Activated CD8-positive, alpha-beta T cell treated with anti-CD3 and anti-CD28 coated beads, Interleukin-2, amount 10 ng/mL, durations not matched to agents 7 days and 5 days (primary cell): ENCODE measurements around the gene ZDHHC17. TPM values are rescaled to one million over a fixed set of nuclear protein-coding genes. Genes with fewer than 3 reads are reported as not detected.

Experiments
- ATAC-seq: fragments of 150-1000 bp; cut with Tn5 transposase; one replicate; pipeline ENCODE4 v1.10.0; 2021; ENCODE audit warnings: moderate library complexity
- CTCF ChIA-PET: fragments of 350-600 bp; sonication (Branson Sonifier 250); formaldehyde crosslinking; loops from one replicate; lab custom pipeline; 2021; ENCODE audit warnings: antibody characterized with exemption; lab: Charles Lee
- POLR2A ChIA-PET: fragments of 350-600 bp; sonication (Branson Sonifier 250); formaldehyde crosslinking; loops from one replicate; lab custom pipeline; 2021; ENCODE audit warnings: antibody characterized with exemption; lab: Charles Lee
- DNase-seq: peaks from one replicate; pipeline ENCODE4 v3.0.0-alpha.2; 2020
- H3K27ac Mint-ChIP-seq: one replicate; pipeline ENCODE4 v1.8.0; 2021; ENCODE audit warnings: mild to moderate bottlenecking, mixed read lengths
- H3K27me3 Mint-ChIP-seq: one replicate; pipeline ENCODE4 v1.8.0; 2021; ENCODE audit warnings: low read depth, mixed read lengths
- H3K36me3 Mint-ChIP-seq: one replicate; pipeline ENCODE4 v1.8.0; 2021; ENCODE audit warnings: low read depth, mixed read lengths
- H3K4me1 Mint-ChIP-seq: one replicate; pipeline ENCODE4 v1.8.0; 2021; ENCODE audit warnings: low read depth, mixed read lengths
- H3K4me3 Mint-ChIP-seq: one replicate; pipeline ENCODE4 v1.8.0; 2021; ENCODE audit warnings: mild to moderate bottlenecking, mixed read lengths
- H3K9me3 Mint-ChIP-seq: one replicate; pipeline ENCODE4 v1.8.0; 2022; ENCODE audit warnings: mixed read lengths; ENCODE audit not compliant: insufficient read depth
- total RNA-seq, 2 experiments: library from RNA; stranded (reverse); gene quantifications; one replicate each; pipeline ENCODE4 v1.2.3, GENCODE V29; 2021

The ZDHHC17 gene
- total RNA-seq, 2 experiments from 2014 or later = 26.6 to 28.1 TPM

DNA sequence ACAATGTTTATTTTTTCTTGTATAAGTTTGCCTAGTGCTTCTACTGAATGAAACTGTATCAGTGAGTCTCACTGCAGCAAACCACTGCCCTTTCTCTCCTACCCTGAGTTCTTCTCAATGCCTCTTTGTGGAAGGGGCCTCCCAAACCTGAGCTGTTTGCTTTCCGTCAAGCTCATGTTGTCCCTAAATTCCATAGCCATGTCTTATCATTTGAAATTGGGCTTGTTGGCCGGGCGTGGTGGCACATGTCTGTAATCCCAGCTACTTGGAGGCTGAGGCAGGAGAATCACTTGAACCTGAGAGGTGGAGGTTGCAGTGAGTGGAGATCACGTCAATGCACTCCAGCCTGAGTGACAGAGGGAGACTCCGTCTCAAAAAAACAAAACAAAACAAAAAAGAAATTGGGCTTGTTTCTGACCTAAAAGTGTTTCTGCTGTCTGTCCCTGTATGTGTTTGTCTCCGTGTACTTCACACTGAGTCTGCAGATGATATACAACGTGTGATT is 116.7 kb downstream of the ZDHHC17 start:
- Mint-ChIP-seq H3K27me3 (peaks cover 49% of the 10 kb centered on the region), H3K9me3 (no peaks in the 10 kb centered on the region), H3K36me3 (no peaks in the 10 kb centered on the region), H3K4me3 (no peak overlapping the region), H3K27ac (no peak overlapping the region), H3K4me1 (peaks cover 12% of the 10 kb centered on the region)
- POLR2A ChIA-PET = no interaction called here
- CTCF ChIA-PET = no interaction called here
- no peak for ATAC-seq
- DNase-seq = no peak

- Mint-ChIP-seq H3K36me3 (no peaks in the 10 kb centered on the region), H3K9me3 (no peaks in the 10 kb centered on the region), H3K27me3 (peaks cover 47% of the 10 kb centered on the region), H3K4me1 (peaks cover 12% of the 10 kb centered on the region), H3K4me3 (no peak overlapping the region), H3K27ac (no peak overlapping the region)
- ChIA-PET CTCF (no interaction called here), POLR2A (no interaction called here)
- DNase-seq (no peak), ATAC-seq (no peak)
Measured at GRCh38 chr12:76881142-76881541, 117.2 kb downstream of the ZDHHC17 start.

DNA sequence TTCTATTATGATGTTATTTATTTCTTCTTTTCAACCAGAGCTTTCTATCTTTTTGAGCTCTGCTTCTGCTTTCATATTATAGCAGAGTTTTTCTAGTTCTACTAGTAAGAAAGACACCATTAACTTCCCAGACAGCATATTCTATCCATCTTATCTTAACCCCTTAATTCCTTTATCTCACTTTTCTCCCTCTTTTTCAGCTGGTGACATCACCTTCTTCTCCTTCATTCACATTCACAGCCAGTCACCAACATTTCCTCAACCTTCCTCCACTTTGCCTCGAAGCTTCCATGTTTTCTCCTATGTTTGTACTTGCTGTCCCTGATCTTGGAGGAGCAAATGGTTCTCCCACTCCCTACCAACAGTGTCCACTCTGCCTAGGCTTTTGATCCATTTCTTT is 118.5 kb downstream of the ZDHHC17 start:
- H3K4me1 Mint-ChIP-seq = peaks cover 12% of the 10 kb centered on the region
- H3K9me3 Mint-ChIP-seq = no peaks in the 10 kb centered on the region
- CTCF ChIA-PET = no interaction called here
- no peak overlapping the region for H3K4me3 Mint-ChIP-seq
- peaks cover 38% of the 10 kb centered on the region for H3K27me3 Mint-ChIP-seq
- DNase-seq = no peak
- H3K36me3 Mint-ChIP-seq = no peaks in the 10 kb centered on the region
- no peak for ATAC-seq
- POLR2A ChIA-PET = no interaction called here
- no peak overlapping the region for H3K27ac Mint-ChIP-seq

DNA sequence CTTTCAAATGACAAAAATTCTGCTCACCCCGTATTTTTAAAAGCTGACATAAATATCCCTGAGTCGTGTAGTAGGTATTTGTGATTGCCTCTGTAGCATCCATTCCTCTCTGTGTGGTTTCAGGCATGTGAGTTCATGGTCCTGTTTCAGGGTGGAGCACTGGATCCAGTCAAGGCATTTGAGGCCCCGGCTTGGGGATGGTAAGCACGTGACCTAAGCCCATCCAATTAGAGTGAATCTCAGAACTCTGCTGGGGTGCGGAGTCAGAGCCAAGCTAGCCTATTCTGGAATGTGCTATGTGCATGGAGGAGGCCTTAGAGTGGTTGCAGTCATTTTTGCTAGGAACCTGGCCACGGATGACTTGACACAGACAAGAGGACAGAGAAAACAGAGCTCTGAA is 119.2 kb downstream of the ZDHHC17 start:
- H3K27me3 Mint-ChIP-seq = peaks cover 34% of the 10 kb centered on the region
- no peak overlapping the region for H3K27ac Mint-ChIP-seq
- H3K4me3 Mint-ChIP-seq = no peak overlapping the region
- no peaks in the 10 kb centered on the region for H3K9me3 Mint-ChIP-seq
- H3K4me1 Mint-ChIP-seq = peaks cover 8% of the 10 kb centered on the region
- ChIA-PET CTCF (no interaction called here), POLR2A (no interaction called here)
- ATAC-seq = no peak
- no peaks in the 10 kb centered on the region for H3K36me3 Mint-ChIP-seq
- no peak for DNase-seq

DNA sequence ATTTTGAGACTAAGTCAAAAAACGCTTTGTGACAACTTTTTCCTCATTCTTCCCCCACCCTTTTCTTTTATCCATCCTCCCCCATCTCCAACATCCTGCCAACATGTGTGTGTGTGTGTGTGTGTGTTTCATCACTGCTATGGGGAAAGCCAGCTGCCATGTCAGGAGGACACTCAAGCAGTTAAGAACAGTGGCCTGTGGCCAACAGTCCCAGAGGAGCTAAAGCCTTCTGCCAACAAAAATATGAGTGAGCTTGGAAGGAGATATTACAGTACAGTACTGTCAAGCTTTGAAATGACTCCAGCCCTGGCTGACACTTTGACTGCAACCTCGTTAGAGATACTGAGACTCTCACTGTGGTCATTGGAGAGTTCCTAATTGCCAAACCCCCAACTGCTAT is 119.9 kb downstream of the ZDHHC17 start:
- no peak overlapping the region for H3K27ac Mint-ChIP-seq
- ChIA-PET CTCF (no interaction called here), POLR2A (no interaction called here)
- H3K4me1 Mint-ChIP-seq = peaks cover 5% of the 10 kb centered on the region
- H3K9me3 Mint-ChIP-seq = no peaks in the 10 kb centered on the region
- ATAC-seq (no peak), DNase-seq (no peak)
- H3K27me3 Mint-ChIP-seq = peaks cover 32% of the 10 kb centered on the region
- H3K4me3 Mint-ChIP-seq = no peak overlapping the region
- no peaks in the 10 kb centered on the region for H3K36me3 Mint-ChIP-seq

GRCh38 chr12:76888775-76889174 is 124.9 kb downstream of the ZDHHC17 start:
- no peaks in the 10 kb centered on the region for H3K36me3 Mint-ChIP-seq
- no peaks in the 10 kb centered on the region for H3K9me3 Mint-ChIP-seq
- no peak overlapping the region for H3K4me3 Mint-ChIP-seq
- H3K27me3 Mint-ChIP-seq = peaks cover under 1% of the 10 kb centered on the region
- DNase-seq (no peak), ATAC-seq (no peak)
- POLR2A ChIA-PET = no interaction called here
- CTCF ChIA-PET = no interaction called here
- peaks cover 8% of the 10 kb centered on the region for H3K4me1 Mint-ChIP-seq
- no peak overlapping the region for H3K27ac Mint-ChIP-seq

DNA sequence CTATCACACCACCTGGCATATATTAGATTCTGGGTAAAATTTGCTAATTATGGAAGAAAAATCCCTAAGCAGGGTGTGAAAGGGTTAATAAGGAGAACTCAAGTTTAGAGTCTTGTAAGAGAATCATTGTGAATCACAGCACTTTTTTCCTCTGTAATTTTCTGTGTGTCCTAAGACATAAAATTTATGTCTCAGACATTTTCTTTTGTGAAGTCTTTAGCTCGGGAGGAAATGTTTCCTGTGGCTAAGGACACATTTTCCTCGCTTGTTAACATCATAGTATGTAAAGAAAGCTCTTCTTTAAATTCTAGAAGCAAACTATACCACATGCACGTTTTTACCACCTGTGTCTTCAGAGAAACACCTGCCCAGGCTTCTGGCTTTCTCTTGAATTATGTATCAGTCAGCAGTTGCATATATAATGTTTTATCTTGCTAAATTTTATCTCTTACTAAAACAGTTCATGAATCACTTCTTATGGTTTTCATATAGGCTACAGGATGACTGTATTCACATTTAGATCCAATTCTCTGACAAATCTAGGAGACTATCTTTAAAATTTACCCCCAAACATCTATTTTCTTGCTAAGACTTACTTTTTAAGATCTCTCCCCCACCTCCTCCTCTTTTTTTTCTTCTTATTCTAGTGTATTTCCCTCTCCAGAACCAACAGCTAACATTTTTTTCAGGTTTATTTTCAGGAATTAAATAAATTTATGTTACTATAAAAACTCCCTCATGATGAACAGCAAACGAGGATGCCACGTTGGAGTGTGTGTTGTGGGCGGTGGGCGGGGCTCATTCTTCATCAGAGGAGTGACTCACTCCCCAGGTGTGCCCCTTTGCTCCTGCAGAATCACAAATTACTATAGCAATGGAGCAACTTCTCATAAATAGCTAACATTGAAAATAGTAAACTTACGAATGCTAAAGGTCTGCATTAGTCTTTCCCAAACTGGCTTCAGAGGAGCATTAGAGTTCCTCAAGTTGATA is 126.5 kb downstream of the ZDHHC17 start:
- ChIA-PET CTCF (no interaction called here), POLR2A (no interaction called here)
- DNase-seq = no peak
- no peaks in the 10 kb centered on the region for H3K27me3 Mint-ChIP-seq
- ATAC-seq = no peak
- H3K4me3 Mint-ChIP-seq = no peak overlapping the region
- peaks cover 8% of the 10 kb centered on the region for H3K4me1 Mint-ChIP-seq
- no peak overlapping the region for H3K27ac Mint-ChIP-seq
- H3K36me3 Mint-ChIP-seq = no peaks in the 10 kb centered on the region
- peaks cover 3% of the 10 kb centered on the region for H3K9me3 Mint-ChIP-seq

DNA sequence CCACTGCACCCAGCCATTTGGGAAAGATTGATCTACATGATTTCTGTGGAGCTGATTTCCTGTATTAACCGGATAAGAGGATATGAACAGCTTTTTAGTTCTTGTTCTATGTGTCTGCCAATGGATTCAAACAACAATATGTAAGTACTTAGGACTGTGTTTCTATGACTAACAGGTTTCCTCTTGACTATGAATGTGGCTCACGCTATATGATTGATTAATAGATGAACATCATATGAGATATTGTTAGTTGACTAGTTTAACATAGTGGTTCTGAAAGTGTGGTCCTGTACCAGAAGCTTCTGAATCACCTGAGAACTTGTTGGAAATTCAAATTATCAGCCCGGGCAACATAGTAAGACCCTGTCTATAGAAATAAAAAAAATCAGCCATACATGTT is 127.7 kb downstream of the ZDHHC17 start:
- DNase-seq (no peak), ATAC-seq (no peak)
- no peak overlapping the region for H3K4me3 Mint-ChIP-seq
- no peak overlapping the region for H3K27ac Mint-ChIP-seq
- ChIA-PET POLR2A (interaction anchor here (0.7 kb wide), 1 partner anchor 9 kb away, joined by 3 read pairs; no protein-coding TSS in a partner anchor), CTCF (no interaction called here)
- H3K4me1 Mint-ChIP-seq = peaks cover 8% of the 10 kb centered on the region
- H3K9me3 Mint-ChIP-seq = peaks cover 3% of the 10 kb centered on the region
- H3K27me3 Mint-ChIP-seq = no peaks in the 10 kb centered on the region
- H3K36me3 Mint-ChIP-seq = no peaks in the 10 kb centered on the region

GRCh38 chr12:76895796-76896195 is 131.9 kb downstream of the ZDHHC17 start:
- DNase-seq = no peak
- ChIA-PET POLR2A (no interaction called here), CTCF (no interaction called here)
- Mint-ChIP-seq H3K27ac (no peak overlapping the region), H3K9me3 (peaks cover 3% of the 10 kb centered on the region), H3K4me3 (no peak overlapping the region), H3K36me3 (no peaks in the 10 kb centered on the region), H3K4me1 (peaks cover under 1% of the 10 kb centered on the region), H3K27me3 (no peaks in the 10 kb centered on the region)
- no peak for ATAC-seq

DNA sequence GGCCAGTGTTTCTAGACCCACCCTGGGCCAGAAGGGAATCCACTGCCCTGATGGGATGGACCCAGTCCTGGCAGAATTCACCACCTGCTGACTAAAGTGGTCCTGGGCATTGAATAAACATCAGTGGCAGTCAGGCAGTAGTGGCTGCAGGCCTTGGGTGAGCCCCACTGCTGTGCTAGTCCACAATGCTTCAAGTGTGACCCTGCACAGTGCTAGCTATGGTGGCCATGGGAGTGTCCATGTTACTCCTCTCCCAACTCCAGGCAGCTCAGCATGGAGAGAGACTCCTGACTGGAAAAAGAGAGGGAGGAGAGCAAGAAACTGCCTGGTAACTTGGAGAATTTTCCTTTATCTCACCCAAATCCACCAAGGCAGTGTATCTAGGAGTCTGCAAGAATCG is 132.4 kb downstream of the ZDHHC17 start:
- DNase-seq = no peak
- no peak for ATAC-seq
- H3K36me3 Mint-ChIP-seq = no peaks in the 10 kb centered on the region
- H3K27me3 Mint-ChIP-seq = no peaks in the 10 kb centered on the region
- H3K27ac Mint-ChIP-seq = no peak overlapping the region
- CTCF ChIA-PET = no interaction called here
- H3K4me1 Mint-ChIP-seq = no peaks in the 10 kb centered on the region
- H3K4me3 Mint-ChIP-seq = no peak overlapping the region
- POLR2A ChIA-PET = no interaction called here
- H3K9me3 Mint-ChIP-seq = peaks cover 3% of the 10 kb centered on the region

GRCh38 chr12:76898442-76898841 is 134.5 kb downstream of the ZDHHC17 start:
- Mint-ChIP-seq H3K27me3 (no peaks in the 10 kb centered on the region), H3K4me1 (peaks cover 10% of the 10 kb centered on the region), H3K9me3 (peaks cover 3% of the 10 kb centered on the region), H3K36me3 (no peaks in the 10 kb centered on the region), H3K4me3 (no peak overlapping the region), H3K27ac (no peak overlapping the region)
- DNase-seq = no peak
- ChIA-PET CTCF (no interaction called here), POLR2A (no interaction called here)
- ATAC-seq = no peak

DNA sequence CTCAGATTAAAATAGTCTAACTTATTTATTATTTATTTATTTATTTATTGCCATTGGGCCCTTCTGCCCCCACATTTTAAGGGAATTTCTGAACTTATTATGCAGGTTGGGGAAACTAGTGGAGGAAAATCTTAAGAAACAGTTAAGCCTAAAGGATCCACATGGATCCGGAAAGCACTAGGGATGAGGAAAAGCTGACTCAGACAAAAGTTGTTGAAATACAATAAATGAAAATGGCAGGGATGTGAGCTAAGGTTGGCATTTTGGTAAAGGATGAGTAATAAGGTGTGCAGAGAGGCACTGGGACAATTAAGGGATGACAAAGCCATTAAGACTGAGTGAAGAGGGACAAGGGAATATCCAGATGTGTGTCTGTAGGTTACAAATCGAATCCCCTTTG is 135.6 kb downstream of the ZDHHC17 start:
- DNase-seq = no peak
- ChIA-PET CTCF (no interaction called here), POLR2A (no interaction called here)
- Mint-ChIP-seq H3K27me3 (no peaks in the 10 kb centered on the region), H3K9me3 (no peaks in the 10 kb centered on the region), H3K36me3 (no peaks in the 10 kb centered on the region), H3K4me1 (peaks cover 10% of the 10 kb centered on the region), H3K4me3 (no peak overlapping the region), H3K27ac (no peak overlapping the region)
- ATAC-seq = no peak
